SK-N-MC (cell line): Measurements from ENCODE around the gene FILIP1L.

ENCODE experiments used
- EZH2 ChIP-seq: fragments of 200-600 bp; sonication (generic); IDR thresholded peaks from one replicate; pipeline ENCODE4 v1.6.1; 2017; ENCODE audit warnings: antibody characterized with exemption
- POLR2AphosphoS5 ChIP-seq: IDR thresholded peaks from 2 replicates; pipeline ENCODE4 v1.6.1; 2012; ENCODE audit warnings: mild to moderate bottlenecking, low read depth, low read length, borderline replicate concordance

- TF ChIP-seq POLR2AphosphoS5 (no peak), EZH2 (no peak)
Measured at GRCh38 chr3:99873269-99874102, 240.8 kb downstream of the FILIP1L start.
